Measurements from ENCODE around the gene CNTLN. TPM values are rescaled to one million over a fixed set of nuclear protein-coding genes. Genes with fewer than 3 reads are reported as not detected.

CNTLN gene
- total RNA-seq, 1 experiment from 2014 or later: 15.0 TPM

DNA sequence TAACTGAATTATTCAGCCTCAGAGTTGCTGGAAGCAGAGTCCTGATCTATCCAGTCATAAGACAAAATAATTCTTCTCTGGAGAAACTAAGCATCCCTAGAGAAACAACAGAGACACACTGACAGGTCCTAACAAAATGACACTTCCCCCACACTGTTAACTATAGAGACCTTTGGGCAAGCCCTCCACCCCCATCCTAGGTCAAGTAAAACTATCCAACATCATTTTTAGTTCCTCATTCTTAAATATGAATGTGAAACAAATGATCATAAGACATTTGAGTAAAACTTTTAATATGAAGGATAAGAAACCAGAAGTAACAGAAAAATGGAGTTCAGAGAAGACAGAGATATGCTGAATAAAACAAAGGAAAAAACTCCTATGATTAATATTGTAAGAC lies 30.9 kb downstream of the CNTLN start:
- Histone ChIP-seq H3T11ph (ENCODE audit: low read length) (no peak overlapping the region), H2BK15ac (ENCODE audit: low read depth, low read length) (no peak overlapping the region), H2BK5ac (ENCODE audit: insufficient read length, low read length) (no peak overlapping the region), H3K9me3 (ENCODE audit: control insufficient read depth, low read depth, low read length) (no peaks in the 10 kb centered on the region), H3K4me2 (ENCODE audit: insufficient read depth, insufficient read length, low read length) (no peak overlapping the region), H2BK20ac (ENCODE audit: low read depth, low read length, poor library complexity, severe bottlenecking) (no peak overlapping the region), H2BK120ac (ENCODE audit: low read depth, low read length, poor library complexity, severe bottlenecking) (no peak overlapping the region), H4K8ac (replicated peaks; ENCODE audit: insufficient read length, low read depth, low read length) (no peak overlapping the region), H2BK12ac (ENCODE audit: insufficient read length, low read depth, low read length) (no peak overlapping the region), H3K27me3 (ENCODE audit: insufficient read depth, low read length) (no peaks in the 10 kb centered on the region), H4K91ac (ENCODE audit: insufficient read length, low read depth, low read length) (no peak overlapping the region), H3K14ac (ENCODE audit: insufficient read depth, low read length) (no peak overlapping the region), H3K4me1 (ENCODE audit: insufficient read depth, low read length) (no peaks in the 10 kb centered on the region), H3K23me2 (ENCODE audit: insufficient read length, low read depth, low read length, poor library complexity, severe bottlenecking) (no peaks in the 10 kb centered on the region), H3K79me2 (ENCODE audit: insufficient read depth, low read length) (no peaks in the 10 kb centered on the region), H3K79me1 (ENCODE audit: insufficient read depth, low read depth, low read length, poor library complexity, severe bottlenecking) (peaks cover 3% of the 10 kb centered on the region), H3K56ac (ENCODE audit: insufficient read length, low read depth, low read length) (no peak overlapping the region), H3K18ac (ENCODE audit: insufficient read length, low read depth, low read length) (no peak overlapping the region), H2AK5ac (ENCODE audit: insufficient read length, low read length) (no peak overlapping the region), H4K20me1 (ENCODE audit: control insufficient read depth, insufficient read depth, insufficient read length) (no peaks in the 10 kb centered on the region), H3K4ac (ENCODE audit: low read depth, low read length) (no peak overlapping the region), H3K27ac (ENCODE audit: insufficient read length, low read depth, low read length) (no peak overlapping the region), H3K9ac (ENCODE audit: extremely low read depth, insufficient read length, low read length) (no peak overlapping the region), H4K5ac (ENCODE audit: insufficient read length, low read depth, low read length) (no peak overlapping the region), H3K23ac (ENCODE audit: insufficient read length, low read depth, low read length) (no peak overlapping the region), H2AFZ (ENCODE audit: low read length) (no peak overlapping the region)
- H3K4me3 Mint-ChIP-seq: no peak overlapping the region
- DNase-seq: no peak
- H3K27me3 Mint-ChIP-seq (ENCODE audit: low read depth): no peaks in the 10 kb centered on the region
- H3K36me3 Mint-ChIP-seq (ENCODE audit: insufficient read depth in 1 of 3, low read depth in 3 of 3): peaks cover 10 to 27% (median 15%) of the 10 kb centered on the region in 3 experiments
- TF ChIP-seq, protein P1, sequence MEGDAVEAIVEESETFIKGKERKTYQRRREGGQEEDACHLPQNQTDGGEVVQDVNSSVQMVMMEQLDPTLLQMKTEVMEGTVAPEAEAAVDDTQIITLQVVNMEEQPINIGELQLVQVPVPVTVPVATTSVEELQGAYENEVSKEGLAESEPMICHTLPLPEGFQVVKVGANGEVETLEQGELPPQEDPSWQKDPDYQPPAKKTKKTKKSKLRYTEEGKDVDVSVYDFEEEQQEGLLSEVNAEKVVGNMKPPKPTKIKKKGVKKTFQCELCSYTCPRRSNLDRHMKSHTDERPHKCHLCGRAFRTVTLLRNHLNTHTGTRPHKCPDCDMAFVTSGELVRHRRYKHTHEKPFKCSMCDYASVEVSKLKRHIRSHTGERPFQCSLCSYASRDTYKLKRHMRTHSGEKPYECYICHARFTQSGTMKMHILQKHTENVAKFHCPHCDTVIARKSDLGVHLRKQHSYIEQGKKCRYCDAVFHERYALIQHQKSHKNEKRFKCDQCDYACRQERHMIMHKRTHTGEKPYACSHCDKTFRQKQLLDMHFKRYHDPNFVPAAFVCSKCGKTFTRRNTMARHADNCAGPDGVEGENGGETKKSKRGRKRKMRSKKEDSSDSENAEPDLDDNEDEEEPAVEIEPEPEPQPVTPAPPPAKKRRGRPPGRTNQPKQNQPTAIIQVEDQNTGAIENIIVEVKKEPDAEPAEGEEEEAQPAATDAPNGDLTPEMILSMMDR (conservative IDR thresholded peaks at IDR 0.05): no peak
- H3K27ac Mint-ChIP-seq: peak overlapping the region in 1 of 3 experiments; percentile 0; a peak in 1 of 7 replicates
- peaks cover 5 to 7% of the 10 kb centered on the region in 2 experiments; a peak in 4 of 5 replicates for H3K9me3 Mint-ChIP-seq
- H3K4me1 Mint-ChIP-seq: no peaks in the 10 kb centered on the region
